ENCODE data around the gene PCBP4. TPM values are rescaled to one million over a fixed set of nuclear protein-coding genes. Genes with fewer than 3 reads are reported as not detected.

PCBP4 gene
- polyA plus RNA-seq, 1 donor (not counting 4 experiments of a cell fraction or from before 2014, with no cell fraction given), result 25.2 TPM

DNA sequence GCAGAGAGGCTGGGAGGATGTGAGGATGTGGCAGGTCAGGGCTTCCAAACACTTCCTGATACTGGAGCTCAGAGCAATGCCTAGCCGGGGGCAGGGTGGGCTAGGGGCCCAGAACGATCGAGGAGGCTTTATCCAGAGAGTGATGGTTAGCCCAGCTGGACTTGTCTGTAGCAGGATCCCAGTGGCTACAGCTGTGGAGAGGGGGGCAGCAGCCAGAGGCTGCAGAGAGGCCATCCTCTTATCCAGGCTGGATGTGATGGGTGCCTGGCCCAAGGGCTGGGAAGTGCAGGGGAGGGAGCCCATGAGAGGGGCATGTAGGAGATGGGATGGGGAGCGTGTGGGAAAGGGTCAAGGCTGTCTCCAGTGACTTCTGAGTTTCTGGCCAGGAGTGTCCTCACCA lies 20.5 kb downstream of the PCBP4 start:
- no peak overlapping the region for H3K4me3 ChIP-seq (ENCODE audit: control insufficient read depth in 2 of 3, extremely low read depth in 1 of 3, insufficient read depth in 2 of 3, low read depth in 1 of 3, low read length in 3 of 3)
- FAIRE-seq, result no peak
- dilution Hi-C loops (cut with MboI; ENCODE audit: extremely low pct_ligation_motif_present, low sequenced_read_pairs), result no loop called here

DNA sequence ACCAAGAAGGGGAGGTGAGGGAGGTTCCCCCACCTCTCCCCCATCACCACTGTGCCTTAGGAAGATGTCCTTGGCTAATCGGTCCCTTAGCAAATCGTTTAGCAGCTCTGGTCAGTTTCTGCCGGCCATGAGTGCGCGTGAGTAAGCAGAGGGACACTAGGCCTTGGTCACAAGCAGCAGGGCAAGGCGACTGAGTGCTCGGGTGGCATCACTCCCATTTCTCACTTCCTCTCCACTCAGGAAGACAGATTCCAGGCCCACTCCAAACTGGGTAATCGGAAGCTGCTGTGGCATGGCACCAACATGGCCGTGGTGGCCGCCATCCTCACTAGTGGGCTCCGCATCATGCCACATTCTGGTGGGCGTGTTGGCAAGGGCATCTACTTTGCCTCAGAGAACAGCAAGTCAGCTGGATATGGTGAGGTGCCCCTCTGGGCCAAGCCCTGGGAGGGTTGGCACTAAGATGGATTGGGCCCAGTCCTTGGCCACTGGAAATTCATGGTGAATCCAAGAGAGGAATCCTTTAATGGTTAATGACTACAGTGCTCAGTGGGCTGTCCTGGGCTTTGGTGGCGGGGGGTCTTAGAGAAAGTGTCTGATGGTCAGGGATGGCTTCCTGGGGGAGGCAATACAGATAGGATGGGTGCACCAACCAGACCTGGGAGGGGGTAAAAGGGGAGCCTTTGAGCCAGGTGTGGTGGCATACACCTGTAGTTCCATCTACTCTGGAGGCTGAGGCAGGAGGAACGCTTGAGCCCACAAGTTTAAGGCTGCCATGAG lies 21.1 kb downstream of the PCBP4 start:
- dilution Hi-C loops (cut with MboI; ENCODE audit: extremely low pct_ligation_motif_present, low sequenced_read_pairs), result no loop called here

More for the DNA sequence above, 20.5 kb downstream of the PCBP4 start:
- no peak overlapping the region for H3K4me2 ChIP-seq (ENCODE audit: control insufficient read depth, extremely low read depth, insufficient read depth, low read depth, low read length)
- no peak overlapping the region for H2AFZ ChIP-seq (ENCODE audit: control insufficient read depth, low read length)
- no peak for DNase-seq (ENCODE audit: low read depth, low spot score)
- TF ChIP-seq, protein P1, sequence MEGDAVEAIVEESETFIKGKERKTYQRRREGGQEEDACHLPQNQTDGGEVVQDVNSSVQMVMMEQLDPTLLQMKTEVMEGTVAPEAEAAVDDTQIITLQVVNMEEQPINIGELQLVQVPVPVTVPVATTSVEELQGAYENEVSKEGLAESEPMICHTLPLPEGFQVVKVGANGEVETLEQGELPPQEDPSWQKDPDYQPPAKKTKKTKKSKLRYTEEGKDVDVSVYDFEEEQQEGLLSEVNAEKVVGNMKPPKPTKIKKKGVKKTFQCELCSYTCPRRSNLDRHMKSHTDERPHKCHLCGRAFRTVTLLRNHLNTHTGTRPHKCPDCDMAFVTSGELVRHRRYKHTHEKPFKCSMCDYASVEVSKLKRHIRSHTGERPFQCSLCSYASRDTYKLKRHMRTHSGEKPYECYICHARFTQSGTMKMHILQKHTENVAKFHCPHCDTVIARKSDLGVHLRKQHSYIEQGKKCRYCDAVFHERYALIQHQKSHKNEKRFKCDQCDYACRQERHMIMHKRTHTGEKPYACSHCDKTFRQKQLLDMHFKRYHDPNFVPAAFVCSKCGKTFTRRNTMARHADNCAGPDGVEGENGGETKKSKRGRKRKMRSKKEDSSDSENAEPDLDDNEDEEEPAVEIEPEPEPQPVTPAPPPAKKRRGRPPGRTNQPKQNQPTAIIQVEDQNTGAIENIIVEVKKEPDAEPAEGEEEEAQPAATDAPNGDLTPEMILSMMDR (optimal IDR thresholded peaks at IDR 0.05 in 1 of 3, IDR thresholded peaks at IDR 0.05 in 1 of 3, conservative IDR thresholded peaks at IDR 0.05 in 1 of 3; ENCODE audit: extremely low read depth in 1 of 3, insufficient read depth in 2 of 3, low read length in 3 of 3), result no peak
- TF ChIP-seq EZH2 (IDR thresholded peaks at IDR 0.05; ENCODE audit: low read length), result no peak
- no peak overlapping the region for H3K9ac ChIP-seq (ENCODE audit: control insufficient read depth, extremely low read depth, insufficient read depth, low read length)
- H4K20me1 ChIP-seq (ENCODE audit: control insufficient read depth, extremely low read depth, insufficient read depth, low read length), result no peaks in the 10 kb centered on the region
- peaks cover 2% of the 10 kb centered on the region for H3K27me3 ChIP-seq (ENCODE audit: control insufficient read depth, extremely low read depth, insufficient read depth, low read length)
- H3K27ac ChIP-seq (ENCODE audit: control insufficient read depth, insufficient read depth, low read length), result no peak overlapping the region
- no peaks in the 10 kb centered on the region for H3K79me2 ChIP-seq (ENCODE audit: control insufficient read depth, insufficient read depth, low read length)
- H3K9me1 ChIP-seq (ENCODE audit: control insufficient read depth, extremely low read depth, insufficient read depth, low read length), result no peaks in the 10 kb centered on the region
- peaks cover 10% of the 10 kb centered on the region for H3K4me1 ChIP-seq (ENCODE audit: control insufficient read depth, extremely low read depth, insufficient read depth, low read length)
- H3K9me3 ChIP-seq (ENCODE audit: control insufficient read depth, low read depth, low read length), result no peaks in the 10 kb centered on the region
- H3K36me3 ChIP-seq (ENCODE audit: control insufficient read depth in 2 of 2, extremely low read depth in 1 of 2, insufficient read depth in 2 of 2, low read length in 2 of 2), result peaks cover 0 to 1% of the 10 kb centered on the region in 2 experiments

More for the DNA sequence above, 21.1 kb downstream of the PCBP4 start:
- Histone ChIP-seq H3K27ac (ENCODE audit: control insufficient read depth, insufficient read depth, low read length) (no peak overlapping the region), H3K9me3 (ENCODE audit: control insufficient read depth, low read depth, low read length) (no peaks in the 10 kb centered on the region), H3K4me3 (ENCODE audit: control insufficient read depth in 2 of 3, extremely low read depth in 1 of 3, insufficient read depth in 2 of 3, low read depth in 1 of 3, low read length in 3 of 3) (no peak overlapping the region), H3K27me3 (ENCODE audit: control insufficient read depth, extremely low read depth, insufficient read depth, low read length) (peaks cover 2% of the 10 kb centered on the region), H3K4me2 (ENCODE audit: control insufficient read depth, extremely low read depth, insufficient read depth, low read depth, low read length) (no peak overlapping the region), H3K79me2 (ENCODE audit: control insufficient read depth, insufficient read depth, low read length) (peaks cover 5% of the 10 kb centered on the region), H3K9me1 (ENCODE audit: control insufficient read depth, extremely low read depth, insufficient read depth, low read length) (no peaks in the 10 kb centered on the region), H4K20me1 (ENCODE audit: control insufficient read depth, extremely low read depth, insufficient read depth, low read length) (no peaks in the 10 kb centered on the region), H3K9ac (ENCODE audit: control insufficient read depth, extremely low read depth, insufficient read depth, low read length) (no peak overlapping the region), H3K36me3 (ENCODE audit: control insufficient read depth in 2 of 2, extremely low read depth in 1 of 2, insufficient read depth in 2 of 2, low read length in 2 of 2) (peaks cover 0 to 1% of the 10 kb centered on the region in 2 experiments), H3K4me1 (ENCODE audit: control insufficient read depth, extremely low read depth, insufficient read depth, low read length) (peaks cover 10% of the 10 kb centered on the region), H2AFZ (ENCODE audit: control insufficient read depth, low read length) (no peak overlapping the region)
- no peak for FAIRE-seq
- TF ChIP-seq EZH2 (IDR thresholded peaks at IDR 0.05; ENCODE audit: low read length), result no peak
- DNase-seq (ENCODE audit: low read depth, low spot score), result no peak

All from keratinocyte (primary cell).